A549 treated with CpdA at 1 μM for 4 hours (cell line): ENCODE data around the gene HIVEP3. TPM values are rescaled to one million over a fixed set of nuclear protein-coding genes. Genes with fewer than 3 reads are reported as not detected.

ENCODE experiments used
- total RNA-seq: library from RNA; stranded (reverse); fragments of 200-300 nt; extraction: Qiagen RNA extraction; gene quantifications from 5 replicates; pipeline ENCODE4 v1.2.3, GENCODE V29; 2022; ENCODE audit warnings: low read depth

The HIVEP3 gene
- total RNA-seq, result 2.3 to 3.0 TPM (median 2.7 TPM) in 5 replicates

DNA sequence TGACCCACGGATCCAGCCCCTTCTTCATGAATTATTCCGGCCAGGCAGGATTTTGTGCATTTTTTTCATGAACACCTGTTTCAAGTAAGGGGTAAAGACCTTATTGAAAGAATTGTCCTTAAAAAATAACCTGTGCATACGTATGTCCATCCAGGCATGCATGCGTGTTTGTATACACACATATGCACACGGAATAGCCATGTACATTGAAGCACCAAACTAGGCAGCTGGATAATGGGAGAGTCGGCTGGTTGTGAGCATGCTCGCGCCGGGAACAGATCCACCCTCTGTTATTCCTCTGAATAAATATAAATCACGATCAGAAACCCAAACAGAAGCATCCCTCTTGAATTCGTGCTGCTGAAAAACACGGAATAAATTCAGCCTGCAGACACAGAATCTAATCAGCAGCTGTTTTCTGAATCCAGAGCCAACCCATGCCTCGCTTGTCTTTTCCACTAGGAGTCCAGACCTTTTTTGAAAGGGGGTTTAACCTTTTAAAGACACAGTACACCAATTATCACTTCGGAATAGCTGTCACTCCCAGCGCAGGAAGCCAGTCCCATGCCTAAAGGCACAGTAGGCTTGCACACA, at the start of gene HIVEP3:
TSS of gene HIVEP3 (minus strand) at position 473 of the 594 bp plus-strand sequence.

DNA sequence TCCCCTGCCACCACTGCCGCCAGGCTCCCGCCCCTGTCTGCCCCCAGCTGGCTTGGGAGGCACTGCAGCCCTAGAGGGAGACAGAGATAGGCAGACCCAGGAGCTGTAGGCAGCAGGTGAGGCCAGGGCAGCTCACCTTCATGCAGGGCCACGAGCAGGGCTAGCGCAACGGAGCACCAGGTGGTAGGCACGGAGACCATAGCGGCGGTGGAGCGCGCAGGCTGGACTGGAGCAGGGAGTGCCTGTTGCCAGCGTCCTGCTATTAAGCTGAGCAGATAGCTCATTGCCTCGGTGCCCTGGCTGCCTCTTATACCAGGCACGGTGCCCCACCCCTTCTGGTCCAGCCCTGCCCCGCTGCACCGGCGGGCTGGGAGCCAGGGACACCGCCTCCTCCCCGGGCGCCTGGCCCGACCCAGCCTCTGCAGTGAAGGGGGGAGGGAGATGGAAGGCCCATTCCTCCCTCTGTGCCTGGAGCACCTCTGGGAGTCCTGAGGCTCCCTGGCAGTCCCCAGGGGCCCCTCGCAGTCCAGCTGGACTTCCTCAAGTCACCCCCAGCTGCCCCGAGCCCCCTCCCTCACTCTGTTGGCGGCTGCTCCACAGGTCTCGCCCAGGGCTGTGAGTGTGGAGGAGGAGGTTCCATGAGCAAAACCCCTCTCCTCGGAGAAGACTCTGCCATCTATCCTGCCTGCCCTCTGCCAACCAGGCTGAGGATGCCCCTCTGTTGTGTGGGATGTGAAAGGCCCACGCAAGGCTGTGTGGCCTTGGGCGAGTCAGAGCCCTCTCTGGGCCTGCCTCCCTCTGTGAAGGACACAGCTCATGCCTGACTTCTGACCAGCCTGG, 434.1 kb downstream of the HIVEP3 start, which contains the start of gene EDN2:
TSS of gene EDN2 (minus strand) at position 282 of the 840 bp plus-strand sequence. CDS start at position 200, 82 bp downstream.

Other genes starting within 250 kb of the HIVEP3 start
- 0.19 to 0.30 TPM in 2 of 5 replicates, not detected in the others for gene GUCA2B, start 234.5 kb upstream of the HIVEP3 start, total RNA-seq
- 0.33 TPM in 1 of 5 replicates, not detected in the others for gene GUCA2A, start 245.8 kb upstream of the HIVEP3 start, total RNA-seq